Activated CD4-positive, CD25-positive, alpha-beta regulatory T cell treated with anti-CD3 and anti-CD28 coated beads, Interleukin-2, amount 50 U/mL, for 16 hours (primary cell): ENCODE measurements around the gene FARP1.

Source experiments
- DNase-seq: peaks from one replicate; pipeline ENCODE4 v3.0.0-alpha.2; 2020; ENCODE audit warnings: low read depth, low spot score

Gene FARP1

DNA sequence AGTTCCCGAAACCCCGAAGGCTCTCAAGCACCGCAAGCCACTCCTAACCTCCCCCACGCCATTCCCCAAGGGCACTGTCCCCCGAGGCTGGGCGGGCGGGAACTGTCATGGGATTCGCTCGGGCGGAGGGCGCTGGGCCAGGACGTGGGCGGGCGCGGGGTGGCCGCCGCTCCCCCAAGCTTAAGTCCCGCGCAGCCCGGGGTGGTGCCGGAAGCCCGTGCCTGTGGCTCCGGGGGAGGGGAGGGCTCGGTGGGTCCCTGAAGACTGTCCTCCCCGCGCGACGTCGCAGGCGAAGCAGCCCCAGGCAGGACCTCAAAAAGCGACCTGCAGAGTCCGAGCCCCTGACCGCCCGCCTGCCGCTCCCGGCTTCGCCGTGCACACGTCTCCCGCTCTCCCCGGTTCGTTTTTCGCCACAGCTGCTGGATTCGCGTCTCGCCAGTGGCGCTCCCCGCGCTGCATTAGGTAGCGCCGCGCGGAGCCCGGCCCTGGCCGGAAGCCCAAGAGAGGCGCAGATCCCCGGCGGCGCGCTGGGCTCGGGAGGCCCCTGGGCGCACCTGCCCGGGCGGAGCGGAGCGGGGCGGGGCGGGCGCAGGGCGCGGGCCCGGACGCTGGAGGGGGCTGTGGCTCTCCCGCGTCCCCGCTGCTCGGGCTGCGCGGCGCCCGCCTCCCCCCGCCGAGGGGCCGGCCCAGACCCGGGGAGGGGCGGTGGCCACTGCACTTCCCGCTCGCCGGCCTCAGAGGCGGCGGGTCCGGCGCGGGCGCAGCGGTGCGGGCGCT lies at the start of gene FARP1:
Gene FARP1 (plus strand): TSS at position 715 of the 777 bp plus-strand sequence. CDS start 70,149 bp downstream, outside the sequence.
- no peak for DNase-seq

DNA sequence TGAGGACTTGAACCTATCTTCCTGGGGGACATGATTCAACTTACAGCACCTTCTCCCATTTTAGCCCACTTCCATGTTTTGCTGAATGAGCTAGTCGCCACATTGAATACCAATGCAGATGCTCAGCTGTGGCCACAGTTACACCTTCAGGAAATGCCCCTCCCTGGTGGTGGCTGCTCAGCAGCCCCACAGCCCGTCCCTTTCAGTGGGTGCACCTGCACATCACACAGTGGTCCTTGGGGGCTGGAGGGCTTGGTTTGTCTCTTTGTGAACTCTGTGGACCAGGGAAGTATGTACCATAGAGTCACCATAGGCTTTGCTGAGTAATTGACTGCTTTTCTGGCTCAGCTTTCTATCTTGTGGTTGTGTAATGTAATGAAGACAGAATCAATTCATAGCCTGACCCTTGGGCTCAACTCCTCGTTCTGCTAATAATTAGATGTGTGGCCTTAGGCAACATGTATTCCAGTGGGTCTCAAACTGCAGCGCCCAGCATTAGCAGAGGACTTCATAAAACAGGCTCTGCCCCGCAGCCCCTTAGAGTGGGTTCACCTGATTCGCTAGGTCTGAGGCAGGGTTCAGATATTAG lies 48.1 kb upstream of the FARP1 start:
- DNase-seq = no peak

GRCh38 chr13:98096059-98096458 lies 46.8 kb upstream of the FARP1 start:
- DNase-seq = no peak

- DNase-seq = no peak
Observed at GRCh38 chr13:98097749-98098148, 45.1 kb upstream of the FARP1 start.

DNA sequence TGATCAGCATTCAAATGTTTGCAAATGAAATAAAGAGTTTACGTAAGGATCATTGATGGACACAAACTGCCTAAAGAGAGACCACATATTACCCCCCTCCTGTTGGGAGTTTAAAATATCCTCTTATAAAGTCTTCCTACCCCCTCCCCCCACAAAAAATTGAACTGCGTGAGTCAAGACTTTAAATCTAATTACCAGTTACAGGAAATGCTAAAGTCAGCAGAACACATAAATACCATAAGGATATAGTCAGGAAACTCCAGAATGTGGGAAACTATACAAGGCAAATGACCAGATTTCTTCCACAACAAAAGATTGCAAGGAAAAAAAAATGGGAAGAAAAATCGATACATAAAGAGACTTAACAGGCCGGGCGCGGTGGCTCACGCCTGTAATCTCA lies 44.4 kb upstream of the FARP1 start:
- DNase-seq = no peak

GRCh38 chr13:98099627-98100026 lies 43.3 kb upstream of the FARP1 start:
- no peak for DNase-seq

DNA sequence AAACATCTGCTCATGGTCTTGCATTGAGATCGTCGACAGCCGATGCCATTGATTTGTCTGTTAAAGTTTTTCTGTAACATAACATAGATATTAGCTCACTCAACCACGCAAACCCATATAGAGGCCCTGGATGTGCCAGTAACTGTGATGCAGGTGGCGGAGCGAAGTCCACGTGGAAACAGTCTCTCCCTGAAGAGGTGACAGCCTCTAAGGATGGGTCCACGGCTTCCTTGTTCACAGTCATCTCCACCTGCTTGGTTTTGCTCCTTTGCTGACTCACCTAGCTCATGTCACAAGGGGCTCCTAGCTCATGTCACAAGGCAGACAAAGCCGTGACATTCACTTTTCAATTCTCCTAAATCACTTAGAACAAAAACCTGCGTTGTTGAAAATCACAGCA lies 42.4 kb upstream of the FARP1 start:
- DNase-seq = no peak

DNA sequence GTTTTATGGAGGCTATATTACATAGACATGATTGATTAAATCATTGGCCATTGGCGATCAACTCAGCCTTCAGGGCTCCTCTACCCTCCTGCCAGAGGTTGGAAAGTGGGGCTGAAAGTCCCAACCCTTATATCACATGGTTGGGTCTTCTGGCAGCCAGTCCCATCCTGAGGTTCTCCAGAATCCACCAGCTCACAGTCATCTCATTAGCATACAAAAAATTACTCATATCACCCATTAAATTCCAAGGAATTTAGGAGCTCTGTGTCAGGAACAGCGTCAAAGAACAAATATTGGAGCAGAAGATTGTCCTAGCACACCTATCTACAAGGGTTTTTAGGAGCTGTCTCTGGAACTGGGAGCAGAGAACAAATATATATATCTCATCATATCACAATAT lies 39.4 kb upstream of the FARP1 start:
- no peak for DNase-seq

DNA sequence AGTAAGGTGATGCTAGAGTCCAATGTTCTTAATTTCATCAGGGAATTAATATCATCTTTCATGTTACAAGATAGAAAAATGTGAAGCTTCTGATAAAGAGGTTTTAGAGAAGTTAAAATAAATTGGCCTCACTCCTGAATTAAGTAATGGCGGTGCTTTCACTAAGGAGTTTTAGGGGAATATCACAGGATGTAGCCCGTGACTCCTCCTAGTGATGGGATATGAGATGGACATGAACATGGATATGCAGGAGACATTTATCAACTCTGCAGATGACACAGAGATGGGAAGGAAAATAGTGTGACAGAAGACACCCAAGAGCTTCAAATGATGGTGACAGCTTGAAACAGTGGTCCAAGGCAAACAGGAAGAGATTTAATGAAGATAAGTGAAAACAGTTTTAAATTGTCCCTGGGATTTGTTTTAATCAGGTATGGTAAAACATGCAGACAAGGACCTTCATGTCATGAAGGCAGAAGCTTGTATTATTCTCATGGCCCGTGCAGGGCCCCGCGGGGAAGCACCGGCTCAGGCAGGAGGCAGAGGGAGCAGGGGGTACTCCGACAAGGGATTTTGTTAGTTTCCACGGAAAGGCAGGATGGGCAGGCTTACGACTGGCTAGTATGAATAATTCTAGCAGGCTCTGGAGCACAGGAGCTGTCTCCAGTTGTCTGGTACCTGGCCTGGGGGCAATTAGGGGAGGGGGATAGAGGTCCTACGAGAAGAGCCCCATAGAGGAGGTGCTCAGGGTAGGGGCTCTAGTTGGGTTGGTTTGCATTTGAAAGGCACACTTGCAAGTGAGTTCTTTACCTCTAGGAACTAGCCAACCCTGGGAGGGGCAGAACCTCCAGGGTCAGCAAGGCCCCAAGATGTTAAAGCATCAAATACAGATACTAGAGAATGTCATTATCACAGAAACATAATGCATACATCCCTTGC lies 38.7 kb upstream of the FARP1 start:
- no peak for DNase-seq

GRCh38 chr13:98105929-98106336 lies 37.0 kb upstream of the FARP1 start:
- no peak for DNase-seq

DNA sequence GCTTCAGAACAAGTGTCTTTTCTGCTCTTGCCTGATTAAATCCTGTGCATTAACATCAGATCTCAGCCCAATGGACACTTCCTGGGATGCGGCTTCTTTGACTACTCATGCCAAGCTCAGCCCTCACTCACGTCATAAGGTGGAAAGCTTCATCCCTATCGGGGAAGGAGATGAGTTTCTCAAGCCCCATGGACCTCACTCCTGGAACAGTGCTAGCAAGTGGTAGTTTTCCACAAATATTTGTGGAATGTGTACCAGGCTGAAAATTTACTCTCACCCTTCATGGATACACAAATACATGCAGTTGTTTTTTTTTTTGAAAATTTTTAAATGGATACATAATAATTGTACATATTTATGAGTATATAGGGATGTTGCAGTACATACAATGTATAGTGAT lies 34.6 kb upstream of the FARP1 start:
- no peak for DNase-seq

DNA sequence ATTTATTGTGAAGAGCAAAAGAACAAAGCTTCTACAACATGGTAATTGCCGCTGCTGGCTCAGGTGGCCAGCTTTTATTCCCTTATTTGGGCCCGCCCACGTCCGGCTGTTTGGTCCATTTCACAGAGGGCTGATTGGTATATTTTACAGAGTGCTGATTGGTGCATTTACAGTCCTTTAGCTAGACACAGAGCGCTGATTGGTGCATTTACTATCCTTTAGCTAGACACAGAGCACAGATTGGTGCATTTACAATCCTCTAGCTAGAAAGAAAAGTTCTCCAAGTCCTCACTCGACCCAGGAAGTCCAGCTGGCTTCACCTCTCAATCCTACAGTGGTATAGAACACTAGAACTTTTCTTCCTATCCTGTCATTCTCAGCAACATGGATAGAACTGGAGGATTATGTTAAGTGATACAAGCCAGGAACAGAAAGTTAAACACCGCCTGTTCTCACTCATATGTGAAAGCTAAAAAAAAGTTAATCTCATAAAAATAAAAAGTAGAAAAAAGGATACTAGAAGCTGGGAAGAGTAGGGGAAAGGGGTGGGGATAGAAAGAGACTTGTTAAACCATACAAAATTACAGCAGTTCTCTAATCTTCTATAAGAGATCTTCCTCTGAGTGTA lies 33.6 kb upstream of the FARP1 start:
- no peak for DNase-seq

GRCh38 chr13:98110749-98111148 lies 32.1 kb upstream of the FARP1 start:
- DNase-seq = no peak

DNA sequence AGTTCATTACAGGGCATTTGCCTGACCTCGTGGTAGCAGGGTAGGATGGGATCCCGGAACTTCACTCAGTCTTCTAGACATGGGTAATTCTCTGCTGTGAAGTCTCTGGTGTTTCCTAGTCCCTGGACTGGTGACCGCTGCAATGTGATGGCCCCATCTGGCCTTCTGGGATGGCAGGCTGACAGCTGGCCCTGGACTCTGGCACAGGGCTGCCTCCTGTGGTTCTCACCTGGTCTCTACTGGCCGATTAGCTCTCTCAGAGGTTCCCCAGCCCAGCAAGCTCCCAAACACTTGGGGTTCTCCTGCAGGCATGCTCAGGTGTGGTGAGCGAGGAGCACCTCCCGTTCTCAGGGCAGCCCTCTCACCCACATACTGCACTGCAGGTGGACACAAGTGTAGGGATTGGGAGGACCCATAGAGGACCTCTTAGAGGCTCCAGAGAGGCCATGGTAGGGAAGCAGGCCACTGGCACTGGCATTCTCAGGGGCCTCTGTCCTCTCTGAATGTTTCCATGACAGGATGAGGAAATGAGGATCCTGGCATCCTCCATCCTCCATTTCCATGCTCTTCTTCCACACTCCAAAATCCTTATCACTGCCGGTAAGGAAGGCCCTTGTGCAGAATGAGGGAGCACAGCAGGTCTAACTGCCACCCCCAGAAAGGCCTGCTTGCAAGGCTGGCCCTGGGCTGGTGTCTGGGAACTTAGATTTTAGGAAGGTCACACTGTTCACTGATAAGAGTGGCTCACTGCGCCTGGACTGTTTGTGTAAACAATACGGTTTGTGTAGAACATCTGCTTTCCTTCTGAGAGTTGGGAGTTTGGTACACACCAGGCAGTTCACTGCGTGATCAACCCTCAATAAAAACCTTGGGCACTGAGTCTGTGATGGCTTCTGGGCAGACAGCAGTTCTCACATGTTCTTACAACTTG lies 31.5 kb upstream of the FARP1 start:
- DNase-seq = no peak

- no peak for DNase-seq
Observed at GRCh38 chr13:98112456-98112855, 30.4 kb upstream of the FARP1 start.

DNA sequence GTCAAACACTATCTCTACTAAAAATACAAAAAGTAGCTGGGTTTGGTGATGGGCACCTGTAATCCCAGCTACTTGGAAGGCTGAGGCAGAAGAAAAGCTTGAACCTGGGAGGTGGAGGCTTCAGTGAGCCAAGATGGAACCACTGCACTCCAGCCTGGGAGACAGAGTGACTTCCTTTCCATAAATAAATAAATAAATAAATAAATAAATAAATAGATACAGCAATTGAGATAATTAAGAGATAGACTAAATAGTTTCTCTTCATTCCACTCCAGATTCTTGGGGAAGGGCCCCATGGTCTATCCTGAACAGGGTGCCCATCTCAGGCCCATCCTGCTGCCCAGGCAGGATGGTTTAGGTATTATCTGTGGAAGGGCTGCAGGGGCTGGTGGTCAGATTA lies 24.0 kb upstream of the FARP1 start:
- no peak for DNase-seq

- DNase-seq = no peak
Observed at GRCh38 chr13:98123176-98123575, 19.7 kb upstream of the FARP1 start.

DNA sequence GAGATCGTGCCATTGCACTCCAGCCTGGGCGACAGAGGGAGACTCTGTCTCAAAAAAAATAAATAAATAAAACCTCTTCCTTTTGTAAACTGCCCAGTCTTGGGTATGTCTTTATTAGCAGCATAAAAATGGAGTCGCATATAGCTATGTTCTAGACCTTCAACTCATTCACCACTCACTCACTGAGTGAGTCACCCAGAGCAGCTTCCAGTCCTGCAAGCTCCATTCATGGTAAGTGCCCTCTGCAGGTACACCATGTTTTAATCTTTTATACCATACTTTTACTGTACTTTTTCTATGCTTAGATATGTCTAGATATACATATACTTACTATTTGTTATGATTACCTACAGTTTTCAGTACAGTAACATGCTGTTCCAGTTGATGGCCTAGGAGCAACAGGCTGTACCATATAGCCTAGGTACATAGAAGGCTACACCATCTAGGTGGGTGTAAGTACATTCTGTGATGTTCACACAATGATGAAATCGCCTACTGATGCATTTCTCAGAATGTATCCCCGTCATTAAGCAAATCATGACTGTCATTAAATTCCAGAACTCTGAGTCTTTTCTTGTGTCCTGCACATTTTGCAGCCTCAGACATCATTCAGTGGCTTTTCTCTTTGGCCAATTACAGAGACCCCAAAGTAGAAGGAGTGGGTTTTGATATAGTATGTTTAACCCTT lies 13.7 kb upstream of the FARP1 start:
- no peak for DNase-seq

- no peak for DNase-seq
Observed at GRCh38 chr13:98133946-98134345, 8.9 kb upstream of the FARP1 start.

DNA sequence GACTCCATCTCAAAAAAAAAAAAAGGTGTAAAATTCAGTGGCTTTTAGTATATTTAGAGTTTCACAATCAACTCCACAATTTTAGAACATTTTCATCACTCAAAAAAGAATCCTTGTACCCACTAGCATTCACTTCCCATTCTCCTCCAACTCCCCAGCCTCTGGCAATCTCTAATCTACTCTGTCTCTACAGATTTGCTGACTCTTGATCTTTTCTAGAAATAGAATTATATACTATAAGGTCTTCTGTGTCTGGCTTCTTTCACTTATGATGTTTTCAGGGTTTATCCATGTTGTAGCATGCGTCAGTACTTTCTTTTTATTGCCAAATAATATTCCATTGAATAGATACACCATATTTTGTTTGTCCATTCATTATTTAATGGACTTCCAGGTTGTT lies 8.0 kb upstream of the FARP1 start:
- no peak for DNase-seq
